ENCODE results near the gene LHX6.

DNA sequence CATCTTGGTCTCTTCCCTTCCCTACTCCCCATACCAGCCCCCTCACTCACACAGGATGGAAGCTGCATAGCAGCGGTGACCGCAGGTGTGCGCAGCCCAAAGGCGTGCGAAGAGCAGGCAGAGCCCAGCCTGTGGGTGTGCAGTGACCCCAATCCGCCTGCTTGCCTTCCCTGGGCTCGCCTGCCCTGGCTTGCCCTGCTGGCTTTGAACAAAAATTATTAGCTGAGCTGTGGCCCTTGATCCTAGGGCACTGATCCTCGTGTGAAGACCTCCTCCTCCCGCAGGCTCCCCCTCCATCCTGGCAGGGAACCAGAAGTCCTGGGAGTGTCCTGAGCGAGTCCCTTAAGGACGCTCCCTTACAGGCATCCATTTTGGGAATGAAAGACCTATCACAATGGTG is 37.2 kb downstream of the LHX6 start:
- TF ChIP-seq, protein P1, sequence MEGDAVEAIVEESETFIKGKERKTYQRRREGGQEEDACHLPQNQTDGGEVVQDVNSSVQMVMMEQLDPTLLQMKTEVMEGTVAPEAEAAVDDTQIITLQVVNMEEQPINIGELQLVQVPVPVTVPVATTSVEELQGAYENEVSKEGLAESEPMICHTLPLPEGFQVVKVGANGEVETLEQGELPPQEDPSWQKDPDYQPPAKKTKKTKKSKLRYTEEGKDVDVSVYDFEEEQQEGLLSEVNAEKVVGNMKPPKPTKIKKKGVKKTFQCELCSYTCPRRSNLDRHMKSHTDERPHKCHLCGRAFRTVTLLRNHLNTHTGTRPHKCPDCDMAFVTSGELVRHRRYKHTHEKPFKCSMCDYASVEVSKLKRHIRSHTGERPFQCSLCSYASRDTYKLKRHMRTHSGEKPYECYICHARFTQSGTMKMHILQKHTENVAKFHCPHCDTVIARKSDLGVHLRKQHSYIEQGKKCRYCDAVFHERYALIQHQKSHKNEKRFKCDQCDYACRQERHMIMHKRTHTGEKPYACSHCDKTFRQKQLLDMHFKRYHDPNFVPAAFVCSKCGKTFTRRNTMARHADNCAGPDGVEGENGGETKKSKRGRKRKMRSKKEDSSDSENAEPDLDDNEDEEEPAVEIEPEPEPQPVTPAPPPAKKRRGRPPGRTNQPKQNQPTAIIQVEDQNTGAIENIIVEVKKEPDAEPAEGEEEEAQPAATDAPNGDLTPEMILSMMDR (IDR thresholded peaks at IDR 0.05; ENCODE audit: low read depth, low read length), result no peak
- no peak for TF ChIP-seq EZH2phosphoT487 (IDR thresholded peaks at IDR 0.05; ENCODE audit: low read depth)

All from OCI-LY3 (cell line).